ENCODE data around the gene ECM1. TPM values are rescaled to one million over a fixed set of nuclear protein-coding genes. Genes with fewer than 3 reads are reported as not detected.

The ECM1 gene
- total RNA-seq, 1 experiment from 2014 or later, result 61.2 TPM

- DNase-seq (ENCODE audit: low spot score), result no peak
- Histone ChIP-seq H3K27ac (ENCODE audit: low read depth, low read length, poor library complexity, severe bottlenecking) (no peak overlapping the region), H3K27me3 (replicated peaks; ENCODE audit: insufficient read depth, low read depth, low read length, poor library complexity) (no peaks in the 10 kb centered on the region), H3K4me1 (ENCODE audit: insufficient read depth, low read length, poor library complexity, severe bottlenecking) (no peaks in the 10 kb centered on the region), H3K9me3 (ENCODE audit: low read depth, low read length, poor library complexity, severe bottlenecking) (no peaks in the 10 kb centered on the region), H3K36me3 (ENCODE audit: insufficient read depth, low read length, poor library complexity, severe bottlenecking) (no peaks in the 10 kb centered on the region), H3K4me3 (ENCODE audit: low read depth, low read length, poor library complexity, severe bottlenecking) (no peak overlapping the region)
- ChIA-PET POLR2A (ENCODE audit: low non-redundant PET) (interaction anchor here (0.6 kb wide), 1 partner anchor 45 kb away, joined by 3 read pairs; no protein-coding TSS in a partner anchor), CTCF (interaction anchor here (0.5 to 0.9 kb wide), 3 partner anchors 17 to 452 kb away, joined by 3 to 11 read pairs (median 4); no protein-coding TSS in a partner anchor)
- intact Hi-C loops (cut with micrococcal nuclease; ENCODE audit: unreplicated experiment), result no loop called here
- TF ChIP-seq EZH2 (IDR thresholded peaks at IDR 0.05; ENCODE audit: borderline replicate concordance, low read depth, low read length, poor library complexity, severe bottlenecking) (no peak), CTCF (conservative IDR thresholded peaks at IDR 0.05; ENCODE audit: low read depth, low read length) (no peak)
- no TSS peak for BruUV-seq (replicated peaks)
Observed at GRCh38 chr1:150544204-150544603, 36.3 kb downstream of the ECM1 start.

GRCh38 chr1:150545486-150546032 lies 37.6 kb downstream of the ECM1 start:
- no TSS peak for BruUV-seq (replicated peaks)
- intact Hi-C loops (cut with micrococcal nuclease; ENCODE audit: unreplicated experiment), result no loop called here
- ChIA-PET CTCF (interaction anchor here (0.6 kb wide), 1 partner anchor 13 kb away, joined by 4 read pairs; no protein-coding TSS in a partner anchor), POLR2A (ENCODE audit: low non-redundant PET) (no interaction called here)
- TF ChIP-seq EZH2 (IDR thresholded peaks at IDR 0.05; ENCODE audit: borderline replicate concordance, low read depth, low read length, poor library complexity, severe bottlenecking) (no peak), CTCF (conservative IDR thresholded peaks at IDR 0.05; ENCODE audit: low read depth, low read length) (no peak)
- Histone ChIP-seq H3K4me3 (ENCODE audit: low read depth, low read length, poor library complexity, severe bottlenecking) (no peak overlapping the region), H3K27ac (ENCODE audit: low read depth, low read length, poor library complexity, severe bottlenecking) (no peak overlapping the region), H3K9me3 (ENCODE audit: low read depth, low read length, poor library complexity, severe bottlenecking) (no peaks in the 10 kb centered on the region), H3K36me3 (ENCODE audit: insufficient read depth, low read length, poor library complexity, severe bottlenecking) (no peaks in the 10 kb centered on the region), H3K4me1 (ENCODE audit: insufficient read depth, low read length, poor library complexity, severe bottlenecking) (no peaks in the 10 kb centered on the region), H3K27me3 (replicated peaks; ENCODE audit: insufficient read depth, low read depth, low read length, poor library complexity) (no peaks in the 10 kb centered on the region)
- DNase-seq (ENCODE audit: low spot score), result no peak

- no peak for DNase-seq (ENCODE audit: low spot score)
- POLR2A ChIA-PET (ENCODE audit: low non-redundant PET), result interaction anchor here (0.7 kb wide), 1 partner anchor 9 kb away, joined by 5 read pairs; no protein-coding TSS in a partner anchor
- intact Hi-C loops (cut with micrococcal nuclease; ENCODE audit: unreplicated experiment), result no loop called here
Observed at GRCh38 chr1:150546294-150546937, 38.5 kb downstream of the ECM1 start.

More at GRCh38 chr1:150546294-150546937, 38.5 kb downstream of the ECM1 start:
- Histone ChIP-seq H3K27ac (ENCODE audit: low read depth, low read length, poor library complexity, severe bottlenecking) (no peak overlapping the region), H3K4me1 (ENCODE audit: insufficient read depth, low read length, poor library complexity, severe bottlenecking) (no peaks in the 10 kb centered on the region), H3K27me3 (replicated peaks; ENCODE audit: insufficient read depth, low read depth, low read length, poor library complexity) (no peaks in the 10 kb centered on the region), H3K36me3 (ENCODE audit: insufficient read depth, low read length, poor library complexity, severe bottlenecking) (no peaks in the 10 kb centered on the region), H3K4me3 (ENCODE audit: low read depth, low read length, poor library complexity, severe bottlenecking) (no peak overlapping the region), H3K9me3 (ENCODE audit: low read depth, low read length, poor library complexity, severe bottlenecking) (no peaks in the 10 kb centered on the region)
- BruUV-seq (replicated peaks), result no TSS peak
- TF ChIP-seq CTCF (conservative IDR thresholded peaks at IDR 0.05; ENCODE audit: low read depth, low read length) (no peak), EZH2 (IDR thresholded peaks at IDR 0.05; ENCODE audit: borderline replicate concordance, low read depth, low read length, poor library complexity, severe bottlenecking) (no peak)
- CTCF ChIA-PET, result no interaction called here

All from A673 (cell line).